AG09319 (cell line): ENCODE results near the gene PRSS27.
"Not testable (repeated sequence)": the region's sequence is repeated elsewhere in the genome, so short reads cannot be mapped to it uniquely, and the experiment has no call there.

Experiments
- DNase-seq: peaks from one replicate; pipeline ENCODE4 v3.0.0-alpha.2; 2010; ENCODE audit warnings: low read depth; ENCODE audit errors: extremely low read depth
- TF ChIP-seq, protein P1 (sequence below): IDR thresholded peaks from 2 replicates; pipeline ENCODE4 v1.5.1; 2011; ENCODE audit warnings: low read depth, mild to moderate bottlenecking, inconsistent platforms, low read length, moderate library complexity

PRSS27 gene

DNA sequence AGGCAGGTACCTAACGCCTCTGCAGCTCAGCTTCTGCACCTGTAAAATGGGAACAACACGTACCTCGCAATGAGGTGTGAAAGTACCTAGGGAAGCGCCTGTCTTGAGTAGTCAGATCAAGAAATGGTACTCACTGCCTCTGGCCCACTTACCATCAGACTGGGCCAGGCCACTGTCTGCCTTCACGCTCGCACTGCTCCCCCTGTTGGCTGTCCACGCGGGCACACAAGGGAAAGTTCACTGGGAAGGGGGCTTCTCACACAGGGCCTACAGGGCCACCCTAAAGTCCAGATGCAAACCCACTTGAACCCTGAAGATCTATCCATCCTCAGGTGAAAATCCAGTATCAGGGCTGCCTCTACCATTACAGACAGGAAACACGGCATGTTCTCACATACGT lies 48.8 kb downstream of the PRSS27 start:
- not testable (repeated sequence) for DNase-seq
- TF ChIP-seq, protein P1, sequence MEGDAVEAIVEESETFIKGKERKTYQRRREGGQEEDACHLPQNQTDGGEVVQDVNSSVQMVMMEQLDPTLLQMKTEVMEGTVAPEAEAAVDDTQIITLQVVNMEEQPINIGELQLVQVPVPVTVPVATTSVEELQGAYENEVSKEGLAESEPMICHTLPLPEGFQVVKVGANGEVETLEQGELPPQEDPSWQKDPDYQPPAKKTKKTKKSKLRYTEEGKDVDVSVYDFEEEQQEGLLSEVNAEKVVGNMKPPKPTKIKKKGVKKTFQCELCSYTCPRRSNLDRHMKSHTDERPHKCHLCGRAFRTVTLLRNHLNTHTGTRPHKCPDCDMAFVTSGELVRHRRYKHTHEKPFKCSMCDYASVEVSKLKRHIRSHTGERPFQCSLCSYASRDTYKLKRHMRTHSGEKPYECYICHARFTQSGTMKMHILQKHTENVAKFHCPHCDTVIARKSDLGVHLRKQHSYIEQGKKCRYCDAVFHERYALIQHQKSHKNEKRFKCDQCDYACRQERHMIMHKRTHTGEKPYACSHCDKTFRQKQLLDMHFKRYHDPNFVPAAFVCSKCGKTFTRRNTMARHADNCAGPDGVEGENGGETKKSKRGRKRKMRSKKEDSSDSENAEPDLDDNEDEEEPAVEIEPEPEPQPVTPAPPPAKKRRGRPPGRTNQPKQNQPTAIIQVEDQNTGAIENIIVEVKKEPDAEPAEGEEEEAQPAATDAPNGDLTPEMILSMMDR, result peak; percentile 14; the same call in 1 of the 2 replicates

DNA sequence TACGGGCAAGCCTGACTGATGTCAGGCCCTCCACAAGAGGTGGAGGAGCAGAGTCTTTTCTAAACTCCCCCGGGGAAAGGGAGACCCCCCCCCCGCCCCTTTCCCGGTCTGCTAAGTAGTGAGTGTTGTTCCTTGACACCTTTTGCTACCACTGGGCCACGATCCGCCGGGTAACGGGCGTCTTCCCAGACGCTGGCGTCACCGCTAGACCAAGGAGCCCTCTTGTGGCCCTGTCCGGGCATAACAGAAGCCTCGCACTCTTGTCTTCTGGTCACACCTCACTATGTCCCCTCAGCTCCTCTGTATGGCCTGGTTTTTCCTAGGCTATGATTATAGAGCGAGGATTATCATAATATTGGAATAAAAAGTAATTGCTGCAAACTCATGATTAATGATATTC lies 50.0 kb downstream of the PRSS27 start:
- DNase-seq, result not testable (repeated sequence)

DNA sequence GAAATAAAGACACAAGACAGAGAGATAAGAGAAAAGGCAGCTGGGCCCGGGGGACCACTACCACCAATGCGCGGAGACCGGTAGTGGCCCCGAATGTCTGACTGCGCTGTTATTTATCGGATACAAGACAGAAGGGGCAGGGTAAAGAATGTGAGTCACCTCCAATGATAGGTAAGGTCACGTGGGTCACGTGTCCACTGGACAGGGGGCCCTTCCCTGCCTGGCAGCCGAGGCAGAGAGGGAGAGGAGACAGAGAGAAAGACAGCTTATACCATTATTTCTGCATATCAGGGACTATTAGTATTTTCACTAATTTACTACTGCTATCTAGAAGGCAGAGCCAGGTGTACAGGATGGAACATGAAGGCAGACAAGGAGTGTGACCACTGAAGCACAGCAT lies 50.4 kb downstream of the PRSS27 start:
- not testable (repeated sequence) for DNase-seq

More for the DNA sequence above, 50.0 kb downstream of the PRSS27 start:
- TF ChIP-seq, protein P1, result peak; percentile 60

DNA sequence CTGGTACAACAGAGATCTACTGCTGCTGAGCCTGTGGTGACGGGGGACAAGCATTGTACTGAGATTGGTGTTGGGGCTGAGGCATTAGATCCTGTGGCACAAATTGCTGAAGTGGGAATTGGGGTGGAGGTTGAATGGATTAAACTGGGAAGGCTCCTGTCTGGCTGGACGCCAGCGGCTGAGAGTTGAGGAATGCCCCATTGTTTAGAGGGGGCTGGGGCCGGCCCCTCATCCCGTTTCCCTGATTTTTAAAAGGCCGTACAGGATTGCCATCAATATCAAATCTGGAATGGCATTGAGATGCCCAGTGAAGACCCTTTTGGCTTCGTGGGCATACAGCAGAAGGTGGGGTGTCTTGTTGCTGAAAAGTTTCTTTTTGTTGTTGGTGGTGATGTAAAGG lies 53.4 kb downstream of the PRSS27 start:
- DNase-seq, result not testable (repeated sequence)

DNA sequence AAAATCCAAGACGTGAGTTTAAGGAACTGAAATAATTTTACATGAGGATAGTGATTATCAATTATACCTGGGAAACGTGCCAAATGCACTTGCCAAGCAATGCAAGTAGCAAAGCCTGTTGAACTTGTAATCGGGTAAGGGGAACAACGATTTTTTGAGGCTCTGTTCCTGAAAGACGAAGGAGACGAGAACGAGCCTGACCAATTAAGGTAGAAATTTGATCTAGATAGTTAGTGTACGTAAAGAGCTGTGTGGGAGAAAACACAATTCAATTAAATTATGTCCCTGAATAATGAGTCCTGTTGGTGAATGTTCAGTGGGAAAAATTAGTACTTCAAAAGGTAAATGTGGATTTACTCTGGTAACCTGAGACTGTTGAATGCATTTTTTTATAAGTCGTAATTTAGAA lies 55.4 kb downstream of the PRSS27 start:
- no peak for DNase-seq
- TF ChIP-seq, protein P1, result no peak

DNA sequence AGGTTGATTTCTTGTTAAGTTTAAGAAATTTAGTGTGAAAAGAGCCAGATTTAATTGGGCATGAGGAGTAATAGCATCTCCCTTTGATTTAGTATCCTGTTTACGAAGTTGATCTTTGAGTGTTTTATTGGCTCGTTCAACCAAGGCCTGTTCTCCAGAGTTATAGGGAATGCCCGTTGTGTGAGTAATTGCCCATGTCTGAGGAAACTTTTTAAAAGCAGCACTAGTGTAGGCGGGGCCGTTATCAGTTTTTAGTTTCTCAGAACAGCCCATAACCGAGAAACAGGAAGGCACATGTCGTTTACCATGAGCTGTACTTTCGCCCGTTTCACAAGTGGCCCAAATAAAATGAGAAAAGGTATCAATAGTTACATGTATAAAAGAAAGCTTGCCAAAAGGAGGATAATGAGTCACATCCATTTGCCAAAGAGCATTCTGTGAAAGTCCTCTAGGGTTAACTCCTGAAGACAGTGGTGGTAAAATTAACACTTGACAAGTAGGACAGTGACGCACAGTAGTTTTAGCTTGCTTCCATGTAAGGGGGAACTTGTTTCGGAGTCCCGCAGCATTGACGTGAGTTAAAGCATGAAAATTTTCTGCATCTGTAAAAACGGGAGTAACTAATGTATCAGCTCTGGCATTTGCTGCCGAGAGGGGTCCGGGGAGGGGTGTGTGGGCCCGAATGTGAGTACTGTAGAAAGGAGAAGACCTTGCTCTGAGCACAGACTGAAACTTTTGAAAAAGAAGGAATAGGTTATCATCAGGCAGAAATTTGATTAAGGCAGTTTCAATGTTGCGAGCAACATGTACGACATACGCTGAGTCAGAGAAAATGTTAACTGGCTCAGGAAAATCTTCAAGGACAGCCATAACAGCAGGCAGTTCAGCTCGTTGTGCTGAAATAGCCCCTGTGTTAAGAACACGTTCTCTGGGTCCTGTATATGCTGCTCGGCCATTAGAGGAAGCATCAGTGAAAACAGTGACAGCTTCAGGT lies 56.2 kb downstream of the PRSS27 start:
- TF ChIP-seq, protein P1, result no peak
- no peak for DNase-seq
